ENCODE results near the gene SLX4IP.

- TF ChIP-seq CTCF (IDR thresholded peaks at IDR 0.05) (no peak), EZH2 (IDR thresholded peaks at IDR 0.05; ENCODE audit: borderline replicate concordance, insufficient read depth, low read depth, low read length, poor library complexity, severe bottlenecking) (no peak)
These were observed 156.9 kb downstream of the SLX4IP start for GRCh38 chr20:10591946-10592521.

Data from B cell (primary cell).